Measurements from ENCODE around the gene MPDZ.

- TF ChIP-seq CTCF (IDR thresholded peaks at IDR 0.05) (no peak), POLR2A (IDR thresholded peaks at IDR 0.05) (no peak), POLR2AphosphoS5 (IDR thresholded peaks at IDR 0.05; ENCODE audit: insufficient read depth in 1 of 2, low read depth in 1 of 2) (no peak)
Measured at GRCh38 chr9:13171261-13171660, 108.2 kb downstream of the MPDZ start.
